Measurements from ENCODE around the gene SMAD2.

GRCh38 chr18:47773931-47774330, 156.5 kb downstream of the SMAD2 start:
- TF ChIP-seq POLR2A (IDR thresholded peaks at IDR 0.05): no peak
- TF ChIP-seq CTCF (IDR thresholded peaks at IDR 0.05): no peak

Measured in sigmoid colon (tissue), 3 donors.